Tibial nerve (tissue), 4 donors: ENCODE results near the gene UBE2H. TPM values are rescaled to one million over a fixed set of nuclear protein-coding genes. Genes with fewer than 3 reads are reported as not detected.
A peak's percentile ranks its signal among the peaks of the same experiment; 100 is the strongest.

ENCODE experiments used
- DNase-seq, 2 donors: peaks; one replicate each; pipeline ENCODE4 v3.0.0-alpha.2; 2019; ENCODE audit warnings: low spot score in 2 of 2
- H3K27ac ChIP-seq, 4 donors: fragments of 200-600 bp; sonication (generic) in 3 of 4; one replicate each; pipeline ENCODE4 v1.5.1; 2017 to 2019; ENCODE audit warnings: mild to moderate bottlenecking in 1 of 4
- H3K27me3 ChIP-seq, 2 donors: fragments of 200-600 bp; sonication (generic) in 1 of 2; one replicate each; pipeline versions ENCODE4 v1.5.1 to v1.6.0; 2017 to 2019
- H3K36me3 ChIP-seq, 3 donors: fragments of 200-600 bp; sonication (generic); one replicate each; pipeline ENCODE4 v1.5.1; 2018 to 2019
- H3K4me1 ChIP-seq, 4 donors: fragments of 200-600 bp; sonication (generic) in 3 of 4; one replicate each; pipeline ENCODE4 v1.5.1; 2017 to 2019
- H3K4me3 ChIP-seq, 4 donors: fragments of 200-600 bp; sonication (generic) in 3 of 4; one replicate each; pipeline ENCODE4 v1.5.1; 2017 to 2019; ENCODE audit warnings: mild to moderate bottlenecking in 1 of 4, moderate library complexity in 1 of 4
- H3K9me3 ChIP-seq, 4 donors: fragments of 200-600 bp; sonication (generic) in 3 of 4; one replicate each; pipeline ENCODE4 v1.5.1; 2017 to 2019
- CTCF ChIP-seq, 5 experiments: fragments of 200-600 bp in 3 of 5; fragments of 450-650 bp in 2 of 5; sonication (generic) in 3 of 5; IDR thresholded peaks; one replicate each; pipeline ENCODE4 v1.5.1; 2016 to 2019; ENCODE audit warnings: antibody characterized with exemption in 5 of 5, mild to moderate bottlenecking in 3 of 5, moderate library complexity in 2 of 5
- EP300 ChIP-seq, 2 donors: sonication (generic); formaldehyde crosslinking; IDR thresholded peaks; one replicate each; pipeline ENCODE4 v1.6.1; 2017; ENCODE audit warnings: antibody characterized with exemption in 2 of 2, mild to moderate bottlenecking in 1 of 2
- POLR2A ChIP-seq, 2 donors: fragments of 450-650 bp; IDR thresholded peaks; one replicate each; pipeline ENCODE4 v1.6.1; 2017; ENCODE audit warnings: antibody characterized with exemption in 2 of 2, mild to moderate bottlenecking in 2 of 2, moderate library complexity in 2 of 2
- WGBS, 2 donors: methylation state at CpG; one replicate each; pipeline ENCODE4 v1.1.5; 2018; 5-methylcytosine and 5-hydroxymethylcytosine counted together
- total RNA-seq, 4 donors: library from RNA; depleted of rRNA; stranded (reverse); fragments of >200 nt; gene quantifications; one replicate each; pipeline ENCODE4 v1.1.0, GENCODE V29; 2016

UBE2H gene
- total RNA-seq, 4 donors from 2014 or later: 69.6 to 92.3 (median 80.9) TPM

- H3K36me3 ChIP-seq: peaks cover 0 to 11% (median 0%) of the 10 kb centered on the region in 3 donors
- TF ChIP-seq CTCF (IDR thresholded peaks at IDR 0.05) (no peak), POLR2A (IDR thresholded peaks at IDR 0.05) (no peak), EP300 (IDR thresholded peaks at IDR 0.05) (no peak)
- no peaks in the 10 kb centered on the region for H3K9me3 ChIP-seq
- H3K4me1 ChIP-seq: peaks cover 0 to 35% (median 15%) of the 10 kb centered on the region in 4 donors
- WGBS, 2 donors: 65 to 76% methylated on average over 5 of the region's 5 CpGs
- H3K27ac ChIP-seq: peak overlapping the region in 1 of 4 donors; percentile 17
- H3K27me3 ChIP-seq: no peaks in the 10 kb centered on the region
- no peak for DNase-seq
- H3K4me3 ChIP-seq: no peak overlapping the region
Measured at GRCh38 chr7:129906700-129907099, 46.1 kb downstream of the UBE2H start.

- no peak overlapping the region for H3K27ac ChIP-seq
- H3K4me3 ChIP-seq: no peak overlapping the region
- peaks cover 0 to 27% (median 13%) of the 10 kb centered on the region in 4 donors for H3K4me1 ChIP-seq
- DNase-seq: no peak
- TF ChIP-seq POLR2A (IDR thresholded peaks at IDR 0.05) (no peak), EP300 (IDR thresholded peaks at IDR 0.05) (no peak), CTCF (IDR thresholded peaks at IDR 0.05) (no peak)
- H3K27me3 ChIP-seq: no peaks in the 10 kb centered on the region
- H3K9me3 ChIP-seq: no peaks in the 10 kb centered on the region
- 74 to 79% methylated on average over 5 of the region's 5 CpGs for WGBS, 2 donors
- H3K36me3 ChIP-seq: peaks cover 0 to 13% (median 0%) of the 10 kb centered on the region in 3 donors
Measured at GRCh38 chr7:129903935-129904334, 48.8 kb downstream of the UBE2H start.

GRCh38 chr7:129902788-129903422 lies 49.9 kb downstream of the UBE2H start:
- no peak for TF ChIP-seq EP300 (IDR thresholded peaks at IDR 0.05)
- TF ChIP-seq POLR2A (IDR thresholded peaks at IDR 0.05): no peak
- no peak for TF ChIP-seq CTCF (IDR thresholded peaks at IDR 0.05)
- no peak for DNase-seq
- Histone ChIP-seq H3K36me3 (peaks cover 0 to 13% (median 0%) of the 10 kb centered on the region in 3 donors), H3K4me3 (no peak overlapping the region), H3K27me3 (no peaks in the 10 kb centered on the region), H3K27ac (no peak overlapping the region), H3K9me3 (no peaks in the 10 kb centered on the region), H3K4me1 (peaks cover 0 to 25% (median 7%) of the 10 kb centered on the region in 4 donors)
- WGBS, 2 donors: 82 to 89% methylated on average over 8 of the region's 8 CpGs

GRCh38 chr7:129898502-129899160 lies 54.1 kb downstream of the UBE2H start:
- Histone ChIP-seq H3K27me3 (no peaks in the 10 kb centered on the region), H3K4me3 (no peak overlapping the region), H3K9me3 (no peaks in the 10 kb centered on the region), H3K36me3 (peaks cover 0 to 13% (median 0%) of the 10 kb centered on the region in 3 donors), H3K4me1 (peaks cover 0 to 9% (median 0%) of the 10 kb centered on the region in 4 donors), H3K27ac (no peak overlapping the region)
- TF ChIP-seq POLR2A (IDR thresholded peaks at IDR 0.05) (no peak), CTCF (IDR thresholded peaks at IDR 0.05) (no peak), EP300 (IDR thresholded peaks at IDR 0.05) (no peak)
- WGBS, 2 donors: 82 to 84% methylated on average over 5 of the region's 5 CpGs
- no peak for DNase-seq

- TF ChIP-seq CTCF (IDR thresholded peaks at IDR 0.05) (no peak), POLR2A (IDR thresholded peaks at IDR 0.05) (no peak), EP300 (IDR thresholded peaks at IDR 0.05) (no peak)
- Histone ChIP-seq H3K27ac (no peak overlapping the region), H3K9me3 (no peaks in the 10 kb centered on the region), H3K4me3 (no peak overlapping the region), H3K27me3 (no peaks in the 10 kb centered on the region), H3K36me3 (peaks cover 0 to 8% (median 0%) of the 10 kb centered on the region in 3 donors), H3K4me1 (peaks cover 0 to 9% (median 0%) of the 10 kb centered on the region in 4 donors)
- no peak for DNase-seq
Measured at GRCh38 chr7:129898007-129898406, 54.8 kb downstream of the UBE2H start.
